HepG2 (cell line): ENCODE measurements around the gene HACD1. TPM values are rescaled to one million over a fixed set of nuclear protein-coding genes. Genes with fewer than 3 reads are reported as not detected.

Experiments used
- DNMT1 ChIP-seq: sonication (generic); formaldehyde crosslinking; IDR thresholded peaks from 2 replicates; pipeline ENCODE4 v1.5.1; 2020; ENCODE audit warnings: mild to moderate bottlenecking, missing genetic modification reagents
- HNRNPK ChIP-seq: fragments of 200-400 bp; formaldehyde crosslinking; IDR thresholded peaks from 2 replicates; pipeline ENCODE4 v1.6.1; 2018; ENCODE audit warnings: low read length, low read depth, moderate library complexity, mild to moderate bottlenecking; ENCODE audit not compliant: poor library complexity, severe bottlenecking
- ISX ChIP-seq: sonication (generic); formaldehyde crosslinking; conservative IDR thresholded peaks from 2 replicates; pipeline ENCODE4 v1.5.0; 2020; ENCODE audit warnings: missing genetic modification reagents
- NBN ChIP-seq: fragments of 450-650 bp; conservative IDR thresholded peaks from 2 replicates; pipeline ENCODE4 v1.6.1; 2017
- NR2C2 ChIP-seq: sonication (generic); formaldehyde crosslinking; IDR thresholded peaks from 2 replicates; pipeline ENCODE4 v1.4.0; 2020; ENCODE audit warnings: missing genetic modification reagents, mild to moderate bottlenecking, moderate library complexity, borderline replicate concordance
- PRDM4 ChIP-seq: sonication (generic); formaldehyde crosslinking; IDR thresholded peaks from 2 replicates; pipeline ENCODE4 v1.9.0; 2021; ENCODE audit warnings: missing genetic modification reagents, borderline replicate concordance
- REST ChIP-seq, 2 experiments: IDR thresholded peaks; 2 replicates each; pipeline ENCODE4 v1.6.1; 2011 to 2012; ENCODE audit warnings: low read length in 2 of 2, borderline replicate concordance in 1 of 2, low read depth in 1 of 2, mild to moderate bottlenecking in 1 of 2, moderate library complexity in 1 of 2
- RFXAP ChIP-seq: sonication (generic); formaldehyde crosslinking; IDR thresholded peaks from 2 replicates; pipeline ENCODE4 v1.4.0; 2020; ENCODE audit warnings: missing genetic modification reagents, borderline replicate concordance
- TCF7 ChIP-seq: sonication (generic); IDR thresholded peaks from 2 replicates; pipeline ENCODE4 v1.6.1; 2016; ENCODE audit warnings: antibody characterized with exemption, low read depth
- TFE3 ChIP-seq: IDR thresholded peaks from 2 replicates; pipeline ENCODE4 v1.6.1; 2016
- UBTF ChIP-seq: sonication (generic); formaldehyde crosslinking; IDR thresholded peaks from 2 replicates; pipeline ENCODE4 v1.4.0; 2020; ENCODE audit warnings: mild to moderate bottlenecking, missing genetic modification reagents
- ZBTB10 ChIP-seq: sonication (generic); formaldehyde crosslinking; IDR thresholded peaks from 2 replicates; pipeline ENCODE4 v1.4.0; 2020; ENCODE audit warnings: missing genetic modification reagents, borderline replicate concordance
- ZNF234 ChIP-seq: sonication (generic); formaldehyde crosslinking; conservative IDR thresholded peaks from 2 replicates; pipeline ENCODE4 v1.5.1; 2020; ENCODE audit warnings: mild to moderate bottlenecking, missing genetic modification reagents
- ZNF24 ChIP-seq: fragments of 450-650 bp; IDR thresholded peaks from 2 replicates; pipeline ENCODE4 v1.6.1; 2017; ENCODE audit warnings: antibody characterized with exemption, mild to moderate bottlenecking
- ZNF547 ChIP-seq: sonication (generic); formaldehyde crosslinking; IDR thresholded peaks from 2 replicates; pipeline ENCODE4 v1.5.1; 2020; ENCODE audit warnings: mild to moderate bottlenecking, missing genetic modification reagents
- ZNF772 ChIP-seq: sonication (generic); formaldehyde crosslinking; IDR thresholded peaks from 2 replicates; pipeline ENCODE4 v1.5.0; 2020; ENCODE audit warnings: mild to moderate bottlenecking, missing genetic modification reagents
- polyA plus RNA-seq, 8 experiments: library from polyadenylated mRNA; depleted of rRNA in 3 of 8; stranded (reverse) in 7 of 8; unstranded in 1 of 8; fragments of >200 nt; fragmentation: Illumina TruSeq in 4 of 8; extraction: Trizol in 4 of 8; gene quantifications; 2 replicates each; pipeline versions ENCODE4 v1.2.1 to v1.2.3, GENCODE V29; 2011 to 2016; ENCODE audit warnings: low read depth in 4 of 8, missing spikeins in 1 of 8, mixed read lengths in 1 of 8; ENCODE audit not compliant: insufficient read depth in 1 of 8
- total RNA-seq, 5 experiments: library from RNA; depleted of rRNA; stranded (reverse); fragments of >200 nt; fragmentation: Illumina TruSeq; extraction: Trizol; gene quantifications; 2 replicates each; pipeline ENCODE4 v1.2.3, GENCODE V29; 2016; ENCODE audit warnings: low read depth in 1 of 5

HACD1 gene
- total and polyA plus RNA-seq, 2 of the 13 experiments (the other 11 are each of a cell fraction or from before 2014, with no cell fraction given): 43.4 to 47.6 TPM

GRCh38 chr10:17616403-17617030 lies 657 bp downstream of the HACD1 start (continued):
- TF ChIP-seq TFE3 (CRISPR knock-in tag) (no peak; the same call in 1 of the 2 replicates), ZNF547 (no peak), ZBTB10 (CRISPR knock-in tag) (peak; percentile 61; the same call in 1 of the 2 replicates), DNMT1 (CRISPR knock-in tag) (no peak), ZNF24 (no peak), TCF7 (no peak), NR2C2 (CRISPR knock-in tag) (no peak; the same call in 1 of the 2 replicates), PRDM4 (no peak), ISX (CRISPR knock-in tag) (no peak), NBN (no peak), RFXAP (CRISPR knock-in tag) (no peak), HNRNPK (peak; percentile 64), UBTF (peak; percentile 61; the same call in 1 of the 2 replicates), ZNF772 (no peak; the same call in 1 of the 2 replicates), REST (IDR thresholded peaks at IDR 0.05; ENCODE audit: borderline replicate concordance in 1 of 2, low read depth in 1 of 2, low read length in 2 of 2) (no peak), ZNF234 (CRISPR knock-in tag) (no peak)
